Lower lobe of right lung (tissue), 2 donors: ENCODE data around the gene FGFR4. TPM values are rescaled to one million over a fixed set of nuclear protein-coding genes. Genes with fewer than 3 reads are reported as not detected.

Experiments used
- ATAC-seq, 2 donors: fragments of 200-7000 bp; cut with Tn5 transposase; one replicate each; pipeline ENCODE4 v1.9.1; 2020 to 2022; ENCODE audit warnings: mild to moderate bottlenecking in 2 of 2, moderate library complexity in 2 of 2
- DNase-seq: peaks from one replicate; pipeline ENCODE4 v3.0.0-alpha.2; 2020
- H3K27ac ChIP-seq: fragments of 200-600 bp; one replicate; pipeline ENCODE4 v1.8.0; 2022
- H3K27me3 ChIP-seq: fragments of 200-600 bp; one replicate; pipeline ENCODE4 v1.8.0; 2022; ENCODE audit warnings: low read depth
- H3K36me3 ChIP-seq: fragments of 200-600 bp; one replicate; pipeline ENCODE4 v1.8.0; 2022; ENCODE audit warnings: mild to moderate bottlenecking
- H3K4me1 ChIP-seq: fragments of 200-600 bp; one replicate; pipeline ENCODE4 v1.8.0; 2022
- H3K4me3 ChIP-seq: fragments of 200-600 bp; one replicate; pipeline ENCODE4 v1.8.0; 2022; ENCODE audit warnings: mild to moderate bottlenecking
- H3K9me3 ChIP-seq: fragments of 200-600 bp; one replicate; pipeline ENCODE4 v1.8.0; 2022
- intact Hi-C: fragments of 100-400 bp; cut with DNase I; formaldehyde crosslinking; loops from one replicate; pipeline ENCODE4 v1.11.0; 2022
- total RNA-seq: library from RNA; stranded (reverse); fragmentation: NEBNext Ultra II Directional; extraction: Animal tissue kit (Norgen Biotek cat#: 25700); gene quantifications from one replicate; pipeline ENCODE4 v1.2.1, GENCODE V29; 2021
- TF ChIP-seq, protein P1 (sequence below): fragments of 200-600 bp; IDR thresholded peaks from one replicate; pipeline ENCODE4 v1.8.0; 2022; ENCODE audit warnings: antibody characterized with exemption, mild to moderate bottlenecking
- donor health status: DM: no; HTN: yes; CAD: no; lungs with severe emphysema.

The FGFR4 gene
- total RNA-seq, 1 donor from 2014 or later: 59.7 TPM

DNA sequence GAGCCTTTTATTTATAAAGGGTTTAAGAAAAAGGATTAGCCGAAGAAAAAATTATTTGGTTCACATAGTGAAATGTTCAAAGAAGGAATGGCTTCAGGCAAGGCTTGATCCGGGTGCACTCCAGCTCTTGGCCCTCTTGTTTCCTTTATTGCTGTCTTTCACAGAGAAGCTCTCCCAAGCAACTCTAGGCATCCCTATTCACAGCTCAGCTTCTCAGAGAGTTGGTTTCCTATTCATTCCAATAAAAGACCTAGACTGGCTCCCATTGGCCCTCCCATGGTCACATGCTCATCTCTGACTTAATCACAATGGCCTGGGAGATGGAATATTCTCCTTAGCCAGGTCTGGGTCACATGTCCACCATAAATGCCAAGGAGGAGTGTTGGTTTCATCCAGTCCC lies 9.4 kb upstream of the FGFR4 start:
- H3K36me3 ChIP-seq: no peaks in the 10 kb centered on the region
- no peaks in the 10 kb centered on the region for H3K27me3 ChIP-seq
- no peak for DNase-seq
- no peaks in the 10 kb centered on the region for H3K9me3 ChIP-seq
- no peak for ATAC-seq
- H3K4me1 ChIP-seq: no peaks in the 10 kb centered on the region
- H3K27ac ChIP-seq: no peak overlapping the region
- TF ChIP-seq, protein P1, sequence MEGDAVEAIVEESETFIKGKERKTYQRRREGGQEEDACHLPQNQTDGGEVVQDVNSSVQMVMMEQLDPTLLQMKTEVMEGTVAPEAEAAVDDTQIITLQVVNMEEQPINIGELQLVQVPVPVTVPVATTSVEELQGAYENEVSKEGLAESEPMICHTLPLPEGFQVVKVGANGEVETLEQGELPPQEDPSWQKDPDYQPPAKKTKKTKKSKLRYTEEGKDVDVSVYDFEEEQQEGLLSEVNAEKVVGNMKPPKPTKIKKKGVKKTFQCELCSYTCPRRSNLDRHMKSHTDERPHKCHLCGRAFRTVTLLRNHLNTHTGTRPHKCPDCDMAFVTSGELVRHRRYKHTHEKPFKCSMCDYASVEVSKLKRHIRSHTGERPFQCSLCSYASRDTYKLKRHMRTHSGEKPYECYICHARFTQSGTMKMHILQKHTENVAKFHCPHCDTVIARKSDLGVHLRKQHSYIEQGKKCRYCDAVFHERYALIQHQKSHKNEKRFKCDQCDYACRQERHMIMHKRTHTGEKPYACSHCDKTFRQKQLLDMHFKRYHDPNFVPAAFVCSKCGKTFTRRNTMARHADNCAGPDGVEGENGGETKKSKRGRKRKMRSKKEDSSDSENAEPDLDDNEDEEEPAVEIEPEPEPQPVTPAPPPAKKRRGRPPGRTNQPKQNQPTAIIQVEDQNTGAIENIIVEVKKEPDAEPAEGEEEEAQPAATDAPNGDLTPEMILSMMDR: no peak
- no peak overlapping the region for H3K4me3 ChIP-seq
- intact Hi-C loops: no loop called here

DNA sequence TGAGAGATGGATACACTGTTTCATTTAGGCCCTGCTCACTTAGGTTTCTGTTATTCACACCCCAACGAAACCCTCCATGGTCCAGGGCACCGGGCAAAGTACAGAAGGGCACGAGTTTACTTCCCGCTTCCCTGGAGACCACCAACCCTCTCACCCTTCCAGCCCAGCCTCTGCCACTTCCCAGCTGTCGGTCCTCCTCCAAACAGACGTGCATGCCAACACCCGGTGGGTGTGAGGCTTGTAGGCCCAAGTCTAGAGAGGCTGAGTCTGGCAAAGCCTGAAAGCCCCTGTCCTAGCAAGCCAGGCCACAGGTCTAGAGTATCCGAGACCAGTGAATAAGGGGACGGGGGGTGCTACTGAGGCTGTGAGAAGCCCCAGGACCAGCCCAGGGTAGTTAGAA lies 7.1 kb upstream of the FGFR4 start:
- ATAC-seq: peak in 1 of 2 donors; percentile 16
- TF ChIP-seq, protein P1: no peak

DNA sequence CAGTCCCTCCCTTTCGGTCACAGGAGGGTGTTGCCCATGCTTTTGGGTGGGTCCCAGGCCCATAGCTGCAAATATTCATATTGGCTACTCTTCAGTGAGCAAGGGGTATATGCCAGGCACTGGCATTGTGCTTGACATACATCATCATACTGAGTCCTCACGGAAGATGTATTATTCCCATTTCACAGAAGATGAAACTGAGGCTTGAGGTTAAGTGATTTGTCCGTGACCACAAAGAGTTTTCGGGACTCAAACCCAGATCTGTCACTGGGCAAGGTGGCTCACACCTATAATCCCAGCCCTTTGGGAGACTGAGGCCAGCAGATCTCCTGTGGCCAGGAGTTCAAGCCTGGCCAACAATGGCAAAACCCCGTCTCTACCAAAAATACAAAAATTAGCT lies 6.5 kb upstream of the FGFR4 start:
- no peak overlapping the region for H3K4me3 ChIP-seq
- intact Hi-C loops: no loop called here
- ATAC-seq: no peak
- no peaks in the 10 kb centered on the region for H3K9me3 ChIP-seq
- no peak overlapping the region for H3K27ac ChIP-seq
- no peaks in the 10 kb centered on the region for H3K27me3 ChIP-seq
- TF ChIP-seq, protein P1: no peak
- no peak for DNase-seq
- no peaks in the 10 kb centered on the region for H3K4me1 ChIP-seq
- no peaks in the 10 kb centered on the region for H3K36me3 ChIP-seq

More for the DNA sequence above, 7.1 kb upstream of the FGFR4 start:
- Histone ChIP-seq H3K9me3 (no peaks in the 10 kb centered on the region), H3K36me3 (no peaks in the 10 kb centered on the region), H3K4me1 (no peaks in the 10 kb centered on the region), H3K27me3 (no peaks in the 10 kb centered on the region), H3K4me3 (no peak overlapping the region), H3K27ac (no peak overlapping the region)
- intact Hi-C loops: no loop called here
- DNase-seq: no peak

DNA sequence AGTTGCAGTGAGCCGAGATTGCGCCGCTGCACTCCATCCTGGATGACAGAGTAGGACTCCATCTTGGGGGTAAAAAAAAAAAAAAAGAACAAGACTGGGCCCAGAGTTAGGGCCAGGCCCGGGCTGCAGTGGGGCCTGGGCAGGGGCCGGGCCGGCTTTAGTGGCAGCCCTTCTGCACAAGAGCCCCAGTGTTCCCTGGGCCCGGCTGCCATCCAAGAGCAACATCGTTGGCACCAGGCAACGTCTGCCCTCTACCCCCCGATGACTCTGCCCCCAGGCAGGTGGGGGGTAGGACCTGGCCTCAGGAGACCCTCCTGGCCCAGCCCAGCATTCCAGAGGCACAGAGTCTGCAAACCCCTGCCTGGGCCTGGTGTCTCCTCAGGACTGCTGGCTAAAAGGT lies 4.9 kb upstream of the FGFR4 start:
- TF ChIP-seq, protein P1: no peak
- Histone ChIP-seq H3K36me3 (no peaks in the 10 kb centered on the region), H3K27ac (no peak overlapping the region), H3K4me1 (peaks cover under 1% of the 10 kb centered on the region), H3K9me3 (no peaks in the 10 kb centered on the region), H3K27me3 (no peaks in the 10 kb centered on the region), H3K4me3 (no peak overlapping the region)
- DNase-seq (no peak), ATAC-seq (no peak)
- intact Hi-C loops: no loop called here

DNA sequence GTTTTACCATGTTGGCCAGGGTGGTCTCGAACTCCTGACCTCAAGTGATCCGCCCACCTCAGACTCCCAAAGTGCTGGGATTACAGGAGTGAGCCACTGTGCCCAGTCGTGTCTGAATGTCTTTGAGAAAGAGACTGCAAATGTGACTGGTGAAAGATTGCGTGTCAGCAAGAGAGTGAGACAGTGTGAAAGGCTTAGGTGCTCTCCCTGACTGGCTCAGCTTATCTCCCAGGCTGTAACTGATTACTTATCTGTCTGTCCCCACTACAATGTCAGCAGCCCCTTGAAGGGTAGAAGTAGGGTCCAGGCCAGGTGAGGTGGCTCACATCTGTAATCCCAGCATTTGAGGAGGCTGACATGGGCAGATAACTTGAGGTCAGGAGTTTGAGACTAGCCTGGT lies 3.4 kb upstream of the FGFR4 start:
- ATAC-seq (no peak), DNase-seq (no peak)
- Histone ChIP-seq H3K4me3 (no peak overlapping the region), H3K36me3 (no peaks in the 10 kb centered on the region), H3K27me3 (no peaks in the 10 kb centered on the region), H3K27ac (no peak overlapping the region), H3K9me3 (no peaks in the 10 kb centered on the region), H3K4me1 (peaks cover 10% of the 10 kb centered on the region)
- intact Hi-C loops: no loop called here
- TF ChIP-seq, protein P1: no peak

DNA sequence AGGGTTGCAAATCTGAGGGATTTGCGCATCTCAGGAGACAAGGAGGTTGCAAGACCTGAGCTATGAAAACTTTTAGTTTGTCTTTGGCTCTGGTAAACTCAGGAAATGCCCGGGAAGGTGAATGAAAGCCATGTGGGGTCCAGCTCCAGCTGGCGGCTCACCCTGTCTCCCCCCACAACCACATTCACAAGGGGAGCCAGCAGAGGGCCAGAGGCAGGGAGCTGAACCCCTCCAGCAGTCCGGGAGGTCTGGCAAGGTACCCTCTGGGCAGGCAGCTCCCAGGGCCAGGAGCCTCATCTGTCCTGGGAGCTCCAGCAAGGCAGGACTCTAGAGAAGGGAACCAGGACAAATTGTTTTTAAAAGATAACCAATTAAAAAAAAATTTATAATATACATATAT lies 2.5 kb upstream of the FGFR4 start:
- intact Hi-C loops: no loop called here
- H3K36me3 ChIP-seq: no peaks in the 10 kb centered on the region
- TF ChIP-seq, protein P1: no peak

More for the DNA sequence above, 2.5 kb upstream of the FGFR4 start:
- no peak overlapping the region for H3K27ac ChIP-seq
- ATAC-seq (no peak), DNase-seq (no peak)
- H3K4me1 ChIP-seq: peaks cover 10% of the 10 kb centered on the region
- H3K4me3 ChIP-seq: no peak overlapping the region
- no peaks in the 10 kb centered on the region for H3K9me3 ChIP-seq
- no peaks in the 10 kb centered on the region for H3K27me3 ChIP-seq
